Gastrocnemius medialis (tissue), 4 donors: ENCODE measurements around the gene GRAMD2A. TPM values are rescaled to one million over a fixed set of nuclear protein-coding genes. Genes with fewer than 3 reads are reported as not detected.

ENCODE experiments used
- ATAC-seq, 2 donors: fragments of 150-250 bp; one replicate each; pipeline ENCODE4 v1.9.1; 2016
- DNase-seq, 2 donors: peaks; one replicate each; pipeline ENCODE4 v3.0.0-alpha.2; 2019
- H3K27ac ChIP-seq, 4 donors: fragments of 200-600 bp; sonication (generic); 1 replicate in 1 of 4; 2 replicates in 3 of 4; pipeline ENCODE4 v1.5.1; 2016 to 2018; ENCODE audit warnings: mild to moderate bottlenecking in 2 of 4, moderate library complexity in 1 of 4
- H3K27me3 ChIP-seq, 3 donors: fragments of 200-600 bp; sonication (generic) in 2 of 3; 1 replicate in 1 of 3; 2 replicates in 2 of 3; pipeline versions ENCODE4 v1.5.1 to v1.6.0; 2016 to 2019; ENCODE audit warnings: mild to moderate bottlenecking in 1 of 3, moderate library complexity in 1 of 3
- H3K36me3 ChIP-seq, 2 donors: fragments of 200-600 bp; sonication (generic) in 1 of 2; one replicate each; pipeline ENCODE4 v1.5.1; 2017 to 2018
- H3K4me1 ChIP-seq, 2 donors: fragments of 200-600 bp; sonication (generic) in 1 of 2; one replicate each; pipeline ENCODE4 v1.5.1; 2016 to 2017; ENCODE audit warnings: mild to moderate bottlenecking in 2 of 2
- H3K4me3 ChIP-seq, 4 donors: fragments of 200-600 bp; sonication (generic) in 3 of 4; 1 replicate in 1 of 4; 2 replicates in 3 of 4; pipeline ENCODE4 v1.5.1; 2016 to 2019; ENCODE audit warnings: mild to moderate bottlenecking in 2 of 4
- H3K9me3 ChIP-seq, 3 donors: fragments of 200-600 bp; sonication (generic) in 2 of 3; 1 replicate in 1 of 3; 2 replicates in 2 of 3; pipeline ENCODE4 v1.5.1; 2016 to 2019
- POLR2A ChIP-seq, 2 donors: fragments of 450-650 bp; IDR thresholded peaks; one replicate each; pipeline ENCODE4 v1.6.1; 2017; ENCODE audit warnings: antibody characterized with exemption in 2 of 2, mild to moderate bottlenecking in 2 of 2, moderate library complexity in 2 of 2
- in situ Hi-C, 4 donors: fragments of 200-750 bp; cut with MboI; loops; one replicate each; pipeline versions ENCODE4 v1.15.0 to v1.8.0; 2017; ENCODE audit warnings: low sequenced_read_pairs in 4 of 4
- intact Hi-C: fragments of 100-400 bp; cut with DNase I; formaldehyde crosslinking; loops from one replicate; pipeline ENCODE4 v1.15.1; 2023; ENCODE audit warnings: low total_unique reads
- total RNA-seq, 4 donors: library from RNA; depleted of rRNA; stranded (reverse); fragments of >200 nt; gene quantifications; one replicate each; pipeline versions ENCODE4 v1.1.0 to v1.2.3, GENCODE V29; 2016
- TF ChIP-seq, protein P1 (sequence below), 5 experiments: fragments of 450-650 bp in 3 of 5; fragments of 200-600 bp in 2 of 5; sonication (generic) in 2 of 5; IDR thresholded peaks in 4 of 5; conservative IDR thresholded peaks in 1 of 5; 1 replicate in 4 of 5; 2 replicates in 1 of 5; pipeline ENCODE4 v1.5.1; 2016 to 2019; ENCODE audit warnings: antibody characterized with exemption in 5 of 5, mild to moderate bottlenecking in 3 of 5, moderate library complexity in 3 of 5

GRAMD2A gene
- total RNA-seq, 4 donors from 2014 or later, result not detected

GRCh38 chr15:72168131-72168807, 29.3 kb downstream of the GRAMD2A start:
- no peaks in the 10 kb centered on the region for H3K4me1 ChIP-seq
- DNase-seq (no peak), ATAC-seq (no peak)
- in situ Hi-C loops, result loop anchor here in 3 of 4 donors (25.0 kb wide), 5 partner anchors 256 to 706 kb away; no protein-coding TSS in a partner anchor
- H3K27me3 ChIP-seq, result no peaks in the 10 kb centered on the region
- no peaks in the 10 kb centered on the region for H3K9me3 ChIP-seq
- no peak overlapping the region for H3K4me3 ChIP-seq
- no peak for TF ChIP-seq POLR2A (IDR thresholded peaks at IDR 0.05)
- TF ChIP-seq, protein P1, sequence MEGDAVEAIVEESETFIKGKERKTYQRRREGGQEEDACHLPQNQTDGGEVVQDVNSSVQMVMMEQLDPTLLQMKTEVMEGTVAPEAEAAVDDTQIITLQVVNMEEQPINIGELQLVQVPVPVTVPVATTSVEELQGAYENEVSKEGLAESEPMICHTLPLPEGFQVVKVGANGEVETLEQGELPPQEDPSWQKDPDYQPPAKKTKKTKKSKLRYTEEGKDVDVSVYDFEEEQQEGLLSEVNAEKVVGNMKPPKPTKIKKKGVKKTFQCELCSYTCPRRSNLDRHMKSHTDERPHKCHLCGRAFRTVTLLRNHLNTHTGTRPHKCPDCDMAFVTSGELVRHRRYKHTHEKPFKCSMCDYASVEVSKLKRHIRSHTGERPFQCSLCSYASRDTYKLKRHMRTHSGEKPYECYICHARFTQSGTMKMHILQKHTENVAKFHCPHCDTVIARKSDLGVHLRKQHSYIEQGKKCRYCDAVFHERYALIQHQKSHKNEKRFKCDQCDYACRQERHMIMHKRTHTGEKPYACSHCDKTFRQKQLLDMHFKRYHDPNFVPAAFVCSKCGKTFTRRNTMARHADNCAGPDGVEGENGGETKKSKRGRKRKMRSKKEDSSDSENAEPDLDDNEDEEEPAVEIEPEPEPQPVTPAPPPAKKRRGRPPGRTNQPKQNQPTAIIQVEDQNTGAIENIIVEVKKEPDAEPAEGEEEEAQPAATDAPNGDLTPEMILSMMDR (IDR thresholded peaks at IDR 0.05 in 4 of 5, conservative IDR thresholded peaks at IDR 0.05 in 1 of 5), result no peak
- H3K36me3 ChIP-seq, result no peaks in the 10 kb centered on the region
- intact Hi-C loops, result no loop called here
- H3K27ac ChIP-seq, result no peak overlapping the region

- in situ Hi-C loops, result loop anchor here in 3 of 4 donors (25.0 kb wide), 5 partner anchors 255 to 705 kb away; no protein-coding TSS in a partner anchor
- Histone ChIP-seq H3K4me3 (no peak overlapping the region), H3K4me1 (no peaks in the 10 kb centered on the region), H3K9me3 (no peaks in the 10 kb centered on the region), H3K27me3 (no peaks in the 10 kb centered on the region), H3K36me3 (no peaks in the 10 kb centered on the region), H3K27ac (no peak overlapping the region)
- no peak for ATAC-seq
- intact Hi-C loops, result no loop called here
- DNase-seq, result no peak
- TF ChIP-seq, protein P1 (IDR thresholded peaks at IDR 0.05 in 4 of 5, conservative IDR thresholded peaks at IDR 0.05 in 1 of 5), result no peak
- no peak for TF ChIP-seq POLR2A (IDR thresholded peaks at IDR 0.05)
Observed at GRCh38 chr15:72167445-72167844, 30.1 kb downstream of the GRAMD2A start.

DNA sequence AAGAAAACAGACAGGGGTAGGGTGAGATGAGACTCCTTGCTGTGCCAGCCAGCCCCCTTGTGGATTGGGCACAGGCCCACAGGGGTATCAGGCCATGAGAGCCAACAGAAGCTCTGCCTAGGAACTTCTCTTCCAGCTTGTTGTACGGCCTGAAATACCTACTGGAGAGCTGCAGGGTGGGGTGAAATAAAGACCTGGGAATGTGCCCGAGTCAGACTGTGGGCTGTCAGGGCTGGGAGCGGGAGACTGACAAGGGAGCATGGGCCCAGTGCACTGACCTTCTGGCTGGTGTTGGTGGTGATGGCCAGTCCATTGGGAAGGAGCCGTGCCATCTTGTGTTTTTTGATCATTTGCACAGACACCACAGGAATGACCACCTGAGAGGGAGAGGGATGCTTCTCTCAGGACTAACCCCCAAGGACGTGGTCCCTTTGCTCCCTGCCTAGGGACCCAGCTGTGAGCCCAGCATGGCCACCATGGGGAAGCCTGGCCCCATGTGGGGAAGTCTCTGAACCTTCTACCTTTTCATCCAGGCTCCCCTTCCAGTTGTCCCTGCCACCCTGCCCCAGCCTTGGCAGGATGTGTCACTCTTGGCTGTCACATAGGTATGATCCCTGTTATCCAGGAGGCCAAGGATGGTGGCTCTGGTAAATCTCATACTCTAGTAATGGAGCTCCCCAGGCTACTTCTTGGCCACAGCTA, 30.7 kb downstream of the GRAMD2A start:
- no peak for DNase-seq
- no peak overlapping the region for H3K27ac ChIP-seq
- ATAC-seq, result no peak
- intact Hi-C loops (no loop called here), in situ Hi-C loops (loop anchor here in 3 of 4 donors (25.0 kb wide), 5 partner anchors 255 to 705 kb away; no protein-coding TSS in a partner anchor)
- H3K4me3 ChIP-seq, result no peak overlapping the region
- no peaks in the 10 kb centered on the region for H3K27me3 ChIP-seq
- peaks cover under 1 to 3% of the 10 kb centered on the region in 2 donors for H3K4me1 ChIP-seq
- H3K9me3 ChIP-seq, result no peaks in the 10 kb centered on the region
- TF ChIP-seq POLR2A (IDR thresholded peaks at IDR 0.05), result no peak
- TF ChIP-seq, protein P1 (IDR thresholded peaks at IDR 0.05 in 4 of 5, conservative IDR thresholded peaks at IDR 0.05 in 1 of 5), result no peak
- H3K36me3 ChIP-seq, result no peaks in the 10 kb centered on the region

DNA sequence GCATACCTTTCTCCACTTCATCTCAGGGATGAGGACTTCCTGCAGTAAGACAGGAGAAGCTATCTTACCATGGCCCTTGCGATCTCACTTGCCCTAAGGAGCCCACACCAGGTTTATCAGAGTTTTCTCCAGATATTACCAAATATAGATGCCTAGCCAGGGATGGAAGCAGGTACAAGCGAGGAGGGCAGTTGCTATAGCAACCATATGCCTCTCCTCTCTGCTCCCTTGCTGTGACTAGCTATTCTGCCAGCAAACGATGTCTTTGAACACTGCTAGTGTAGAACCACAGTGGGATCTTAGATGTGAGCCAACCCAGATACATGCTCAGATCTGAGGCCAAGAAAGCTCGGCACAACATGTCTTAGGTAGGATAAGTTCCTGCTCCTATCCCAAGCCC, 33.9 kb downstream of the GRAMD2A start:
- H3K9me3 ChIP-seq, result no peaks in the 10 kb centered on the region
- DNase-seq, result no peak
- no peak for ATAC-seq
- intact Hi-C loops, result no loop called here
- H3K4me1 ChIP-seq, result peaks cover 8 to 14% of the 10 kb centered on the region in 2 donors
- in situ Hi-C loops, result loop anchor here in 3 of 4 donors (25.0 kb wide), 5 partner anchors 251 to 701 kb away; no protein-coding TSS in a partner anchor
- H3K27ac ChIP-seq, result no peak overlapping the region
- H3K4me3 ChIP-seq, result no peak overlapping the region
- TF ChIP-seq, protein P1 (IDR thresholded peaks at IDR 0.05 in 4 of 5, conservative IDR thresholded peaks at IDR 0.05 in 1 of 5), result no peak
- no peak for TF ChIP-seq POLR2A (IDR thresholded peaks at IDR 0.05)
- no peaks in the 10 kb centered on the region for H3K27me3 ChIP-seq
- no peaks in the 10 kb centered on the region for H3K36me3 ChIP-seq
